K562 (cell line): ENCODE measurements around the gene RAMACL. TPM values are rescaled to one million over a fixed set of nuclear protein-coding genes. Genes with fewer than 3 reads are reported as not detected.

Experiments
- ATAC-seq: fragments of 200-7000 bp; cut with Tn5 transposase; 3 replicates; pipeline ENCODE4 v1.9.1; 2020; ENCODE audit warnings: moderate library complexity
- BruUV-seq: library from RNA; stranded (reverse); fragments of 400-500 nt; replicated peaks from 2 replicates; lab custom pipeline; 2021; lab: Mats Ljungman, UMichigan
- CTCF ChIA-PET: fragments of 300-600 bp; formaldehyde crosslinking; extraction: SDS; loops from one replicate; lab custom pipeline; 2021; ENCODE audit warnings: low intra/inter-chr PET ratio; lab: Yijun Ruan, JAX
- POLR2A ChIA-PET: fragments of 300-600, 350-650 bp; sonication (Branson Sonifier 250); formaldehyde crosslinking; extraction: SDS; loops from one replicate; lab custom pipeline; 2021; ENCODE audit warnings: antibody characterized with exemption, inconsistent platforms; lab: Yijun Ruan, JAX
- DNase-seq, 4 experiments: peaks; one replicate each; pipeline versions ENCODE4 v3.0.0 to v3.0.0-alpha.2; 2011 to 2018; ENCODE audit warnings: low spot score in 3 of 4, mixed read lengths in 3 of 4; ENCODE audit errors: extremely low read depth in 1 of 4
- FAIRE-seq: peaks from 2 replicates; lab custom pipeline; 2011; peaks lifted over from hg19 to GRCh38; lab: Jason Lieb, UNC
- H2AFZ ChIP-seq: 2 replicates; pipeline ENCODE4 v1.6.0; 2011; ENCODE audit warnings: low read depth, low read length, control low read depth, inconsistent platforms
- H3K27ac ChIP-seq: fragments of 200-600 bp; 3 replicates; pipeline ENCODE4 v1.8.0; 2011; ENCODE audit warnings: low read depth, mild to moderate bottlenecking, control low read depth, inconsistent platforms, low read length, moderate library complexity, mixed read lengths; ENCODE audit errors: extremely low read depth
- H3K27me3 ChIP-seq, 2 experiments: fragments of 300-600 bp in 1 of 2; 2 replicates in 1 of 2; 3 replicates in 1 of 2; pipeline versions ENCODE4 v1.6.0 to v1.8.0; 2011; ENCODE audit warnings: inconsistent platforms in 2 of 2, low read length in 2 of 2, mild to moderate bottlenecking in 1 of 2, mixed read lengths in 1 of 2, moderate library complexity in 1 of 2; ENCODE audit not compliant: control insufficient read depth in 2 of 2, insufficient read depth in 2 of 2
- H3K36me3 ChIP-seq: fragments of 300-600 bp; 3 replicates; pipeline ENCODE4 v1.8.0; 2011; ENCODE audit warnings: mild to moderate bottlenecking, low read length, inconsistent platforms; ENCODE audit not compliant: control insufficient read depth, insufficient read depth
- H3K4me1 ChIP-seq, 2 experiments: fragments of 200-600 bp in 1 of 2; replicated peaks in 1 of 2; 2 replicates in 1 of 2; 3 replicates in 1 of 2; pipeline versions ENCODE4 v1.5.1 to v1.8.0; 2011; ENCODE audit warnings: inconsistent platforms in 2 of 2, low read length in 2 of 2, mild to moderate bottlenecking in 1 of 2, mixed read lengths in 1 of 2, moderate library complexity in 1 of 2; ENCODE audit not compliant: control insufficient read depth in 2 of 2, insufficient read depth in 2 of 2
- H3K4me2 ChIP-seq: 2 replicates; pipeline ENCODE4 v1.6.1; 2011; ENCODE audit warnings: low read length, control low read depth, inconsistent platforms, mixed read lengths; ENCODE audit not compliant: insufficient read depth
- H3K4me3 ChIP-seq: fragments of 200-600 bp; sonication (generic), shearing (Covaris generic); 2 replicates; pipeline ENCODE4 v1.5.1; 2016; ENCODE audit warnings: control low read depth, inconsistent platforms
- H3K79me2 ChIP-seq: fragments of 200-600 bp; 3 replicates; pipeline ENCODE4 v1.8.0; 2011; ENCODE audit warnings: low read length, inconsistent platforms; ENCODE audit not compliant: control insufficient read depth, insufficient read depth
- H3K9ac ChIP-seq, 2 experiments: 2 replicates each; pipeline versions ENCODE4 v1.6.0 to v1.6.1; 2011; ENCODE audit warnings: low read depth in 2 of 2, low read length in 2 of 2, control low read depth in 1 of 2, inconsistent platforms in 1 of 2, mild to moderate bottlenecking in 1 of 2, mixed read lengths in 1 of 2; ENCODE audit not compliant: insufficient read depth in 1 of 2
- H3K9me1 ChIP-seq: one replicate; pipeline ENCODE4 v1.6.0; 2011; ENCODE audit warnings: inconsistent platforms, mild to moderate bottlenecking, low read length, moderate library complexity; ENCODE audit not compliant: control insufficient read depth, insufficient read depth
- H3K9me3 ChIP-seq: replicated peaks from 2 replicates; pipeline ENCODE4 v1.5.1; 2011; ENCODE audit warnings: low read depth, low read length, inconsistent platforms; ENCODE audit not compliant: control insufficient read depth, insufficient read depth
- H4K20me1 ChIP-seq: replicated peaks from 2 replicates; pipeline ENCODE4 v1.6.1; 2011; ENCODE audit warnings: low read length, inconsistent platforms, mixed read lengths; ENCODE audit not compliant: control insufficient read depth, insufficient read depth
- CREB1 ChIP-seq, 2 experiments: sonication (generic) in 1 of 2; formaldehyde crosslinking in 1 of 2; IDR thresholded peaks; 2 replicates each; pipeline versions ENCODE4 v1.6.1 to v1.8.0; 2012 to 2022; ENCODE audit warnings: inconsistent platforms in 1 of 2, mild to moderate bottlenecking in 1 of 2, missing genetic modification reagents in 1 of 2, moderate library complexity in 1 of 2
- CREM ChIP-seq: IDR thresholded peaks from 2 replicates; pipeline ENCODE4 v1.6.1; 2014; ENCODE audit warnings: antibody characterized with exemption, low read depth
- CXXC5 ChIP-seq: fragments of 250-450 bp; sonication (Bioruptor Pico); IDR thresholded peaks from 2 replicates; pipeline ENCODE4 v1.8.0; 2022; ENCODE audit warnings: inconsistent platforms, mild to moderate bottlenecking, moderate library complexity
- MBD2 ChIP-seq: sonication (generic); IDR thresholded peaks from 2 replicates; pipeline ENCODE4 v1.6.1; 2016; ENCODE audit warnings: low read depth, borderline replicate concordance
- MEF2A ChIP-seq: IDR thresholded peaks from 2 replicates; pipeline ENCODE4 v1.6.1; 2011; ENCODE audit warnings: low read depth, mild to moderate bottlenecking, low read length, moderate library complexity; ENCODE audit not compliant: control insufficient read depth
- NCOA2 ChIP-seq, 2 experiments: fragments of 450-650 bp; IDR thresholded peaks; 2 replicates each; pipeline ENCODE4 v1.6.1; 2018; ENCODE audit warnings: mild to moderate bottlenecking in 2 of 2, moderate library complexity in 1 of 2; ENCODE audit not compliant: partially characterized antibody in 2 of 2
- SP2 ChIP-seq: IDR thresholded peaks from 2 replicates; pipeline ENCODE4 v1.6.1; 2011; ENCODE audit warnings: mild to moderate bottlenecking, low read depth, low read length, moderate library complexity; ENCODE audit not compliant: poor library complexity, severe bottlenecking; ENCODE audit errors: extremely low read depth
- WGBS: fragments of 100-300 bp; shearing (Covaris generic); methylation state at CpG from one replicate; pipeline ENCODE4 v1.1.6; 2016; ENCODE audit warnings: low coverage, mixed read lengths; ENCODE audit not compliant: insufficient coverage; ENCODE audit errors: missing lambda C conversion rate; 5-methylcytosine and 5-hydroxymethylcytosine counted together
- in situ Hi-C: fragments of 300-500 bp; cut with MboI; formaldehyde crosslinking; loops from 4 replicates; pipeline ENCODE4 v1.15.0; 2018; ENCODE audit warnings: inconsistent platforms, mixed read lengths
- intact Hi-C: fragments of 100-400 bp; cut with micrococcal nuclease; formaldehyde crosslinking; loops from 2 replicates; pipeline ENCODE4 v1.14.2; 2022
- polyA plus RNA-seq, 8 experiments: library from polyadenylated mRNA; depleted of rRNA in 4 of 8; stranded (reverse) in 5 of 8; unstranded in 3 of 8; fragments of >200 nt; fragmentation: Nextera tagmentation in 2 of 8; fragmentation: Illumina TruSeq in 1 of 8; extraction: Ambion mirVana in 2 of 8; extraction: Trizol in 1 of 8; gene quantifications; 2 replicates each; pipeline versions ENCODE4 v1.2.1 to v1.2.3, GENCODE V29; 2011 to 2014; ENCODE audit warnings: inconsistent platforms in 1 of 8, missing spikeins in 1 of 8
- total RNA-seq, 7 experiments: library from RNA; depleted of rRNA in 6 of 7; stranded (reverse); fragments of >200 nt in 6 of 7; fragmentation: Illumina TruSeq in 2 of 7; extraction: Trizol in 2 of 7; gene quantifications; 2 replicates each; pipeline versions ENCODE4 v1.2.1 to v1.2.3, GENCODE V29; 2011 to 2021; ENCODE audit warnings: low replicate concordance in 1 of 7
- TF ChIP-seq, protein P1 (sequence below): fragments of 450-650 bp; IDR thresholded peaks from 2 replicates; pipeline ENCODE4 v1.6.1; 2016
- TF ChIP-seq, protein P2 (sequence below), 3 experiments: IDR thresholded peaks in 2 of 3; conservative IDR thresholded peaks in 1 of 3; 2 replicates each; pipeline ENCODE4 v1.5.1; 2011 to 2012; ENCODE audit warnings: low read length in 3 of 3, mild to moderate bottlenecking in 3 of 3, control low read depth in 2 of 3, improper control_type of control experiment in 1 of 3, inconsistent platforms in 1 of 3, low read depth in 1 of 3, mixed read lengths in 1 of 3, moderate library complexity in 1 of 3; ENCODE audit not compliant: insufficient read depth in 2 of 3

Gene RAMACL
- total and polyA plus RNA-seq, 9 of the 15 experiments (the other 6 are each of a cell fraction or from before 2014, with no cell fraction given) = 0.11 to 1.7 (median 0.41) TPM; not detected in 1

GRCh38 chr6:166627033-166627874 is 40.8 kb upstream of the RAMACL start, which contains the start of gene RPS6KA2:
RPS6KA2 (minus strand) TSS chr6:166627251; CDS start chr6:166627019, 232 bp downstream.
- WGBS = 2% methylated on average over 52 of the region's 87 CpGs
- peak within 1 kb of the TSS in 1 of 2 experiments; percentile 71; a peak in 2 of 4 replicates for H3K9ac ChIP-seq
- H3K36me3 ChIP-seq = no peaks in the 10 kb centered on the region
- POLR2A ChIA-PET = interaction anchor here (0.7 kb wide), 2 partner anchors 11 to 15 kb away, joined by 3 read pairs; no protein-coding TSS in a partner anchor
- H3K4me3 ChIP-seq = peak within 1 kb of the TSS; percentile 38
- peaks cover 8 to 53% of the 10 kb centered on the region in 2 experiments; a peak in 4 of 5 replicates for H3K27me3 ChIP-seq
- in situ Hi-C loops = no loop called here
- no peak within 1 kb of the TSS for H3K27ac ChIP-seq
- H3K9me1 ChIP-seq = no peaks in the 10 kb centered on the region
- DNase-seq (peak; percentile 96 to 99 (median 99)), ATAC-seq (peak; percentile 98), FAIRE-seq (peak; percentile 91)
- no TSS peak for BruUV-seq
- H3K9me3 ChIP-seq = no peaks in the 10 kb centered on the region
- peak within 1 kb of the TSS; percentile 74 for H3K4me2 ChIP-seq
- CTCF ChIA-PET = no interaction called here
- H4K20me1 ChIP-seq = no peaks in the 10 kb centered on the region
- H3K4me1 ChIP-seq = peaks cover 2 to 24% of the 10 kb centered on the region in 2 experiments; a peak in 2 of 5 replicates
- peak within 1 kb of the TSS; percentile 82 for H2AFZ ChIP-seq
- no peaks in the 10 kb centered on the region for H3K79me2 ChIP-seq
- intact Hi-C loops = no loop called here
- TF ChIP-seq, protein P1, sequence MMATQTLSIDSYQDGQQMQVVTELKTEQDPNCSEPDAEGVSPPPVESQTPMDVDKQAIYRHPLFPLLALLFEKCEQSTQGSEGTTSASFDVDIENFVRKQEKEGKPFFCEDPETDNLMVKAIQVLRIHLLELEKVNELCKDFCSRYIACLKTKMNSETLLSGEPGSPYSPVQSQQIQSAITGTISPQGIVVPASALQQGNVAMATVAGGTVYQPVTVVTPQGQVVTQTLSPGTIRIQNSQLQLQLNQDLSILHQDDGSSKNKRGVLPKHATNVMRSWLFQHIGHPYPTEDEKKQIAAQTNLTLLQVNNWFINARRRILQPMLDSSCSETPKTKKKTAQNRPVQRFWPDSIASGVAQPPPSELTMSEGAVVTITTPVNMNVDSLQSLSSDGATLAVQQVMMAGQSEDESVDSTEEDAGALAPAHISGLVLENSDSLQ = peak; percentile 94
- peak; percentile 39; the same call in 1 of the 2 replicates for TF ChIP-seq CREB1 (IDR thresholded peaks at IDR 0.05)
- TF ChIP-seq CREB1 (CRISPR knock-in tag; IDR thresholded peaks at IDR 0.05) = peak; percentile 68; the same call in 1 of the 2 replicates
- TF ChIP-seq, protein P2, sequence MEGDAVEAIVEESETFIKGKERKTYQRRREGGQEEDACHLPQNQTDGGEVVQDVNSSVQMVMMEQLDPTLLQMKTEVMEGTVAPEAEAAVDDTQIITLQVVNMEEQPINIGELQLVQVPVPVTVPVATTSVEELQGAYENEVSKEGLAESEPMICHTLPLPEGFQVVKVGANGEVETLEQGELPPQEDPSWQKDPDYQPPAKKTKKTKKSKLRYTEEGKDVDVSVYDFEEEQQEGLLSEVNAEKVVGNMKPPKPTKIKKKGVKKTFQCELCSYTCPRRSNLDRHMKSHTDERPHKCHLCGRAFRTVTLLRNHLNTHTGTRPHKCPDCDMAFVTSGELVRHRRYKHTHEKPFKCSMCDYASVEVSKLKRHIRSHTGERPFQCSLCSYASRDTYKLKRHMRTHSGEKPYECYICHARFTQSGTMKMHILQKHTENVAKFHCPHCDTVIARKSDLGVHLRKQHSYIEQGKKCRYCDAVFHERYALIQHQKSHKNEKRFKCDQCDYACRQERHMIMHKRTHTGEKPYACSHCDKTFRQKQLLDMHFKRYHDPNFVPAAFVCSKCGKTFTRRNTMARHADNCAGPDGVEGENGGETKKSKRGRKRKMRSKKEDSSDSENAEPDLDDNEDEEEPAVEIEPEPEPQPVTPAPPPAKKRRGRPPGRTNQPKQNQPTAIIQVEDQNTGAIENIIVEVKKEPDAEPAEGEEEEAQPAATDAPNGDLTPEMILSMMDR (IDR thresholded peaks at IDR 0.05 in 2 of 3, conservative IDR thresholded peaks at IDR 0.05 in 1 of 3; ENCODE audit: insufficient read depth in 2 of 3, low read depth in 1 of 3, low read length in 3 of 3) = no peak
- TF ChIP-seq CREM = peak; percentile 48; the same call in 1 of the 2 replicates
- TF ChIP-seq NCOA2 (IDR thresholded peaks at IDR 0.05; ENCODE audit: partially characterized antibody in 2 of 2) = no peak
- peak; percentile 39 for TF ChIP-seq SP2
- TF ChIP-seq MEF2A = no peak
- TF ChIP-seq MBD2 = peak; percentile 58; the same call in 1 of the 2 replicates
- TF ChIP-seq CXXC5 (CRISPR knock-in tag) = peak; percentile 61
